Measurements from ENCODE around the gene AZU1. TPM values are rescaled to one million over a fixed set of nuclear protein-coding genes. Genes with fewer than 3 reads are reported as not detected.
"Not testable (repeated sequence)": the region's sequence is repeated elsewhere in the genome, so short reads cannot be mapped to it uniquely, and the experiment has no call there.

Gene AZU1
- total and polyA plus RNA-seq, 9 donors: 0.18 to 6.5 (median 2.2) TPM

DNA sequence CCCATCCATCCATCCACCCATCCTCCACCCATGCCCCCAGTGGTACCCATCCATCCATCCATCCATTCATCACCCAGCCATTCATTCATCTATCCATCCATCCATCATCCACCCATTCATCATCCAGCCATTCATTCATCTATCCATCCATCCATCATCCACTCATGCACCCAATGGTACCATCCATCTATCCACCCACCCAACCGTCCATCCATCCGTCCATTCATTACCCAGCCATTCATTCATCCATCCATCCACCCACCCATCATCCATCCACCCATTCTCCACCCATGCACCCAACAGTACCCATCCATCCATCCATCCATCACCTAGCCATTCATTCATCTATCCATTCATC lies 11.2 kb upstream of the AZU1 start:
- Histone ChIP-seq H3K27ac (ENCODE audit: low read length) (no peak overlapping the region), H3K36me3 (ENCODE audit: control insufficient read depth, insufficient read depth, low read length) (peaks cover 11% of the 10 kb centered on the region), H3K4me1 (ENCODE audit: control insufficient read depth, insufficient read depth, low read length) (no peaks in the 10 kb centered on the region), H3K27me3 (ENCODE audit: control insufficient read depth, insufficient read depth, low read length) (peaks cover 11% of the 10 kb centered on the region), H3K4me3 (ENCODE audit: low read length) (no peak overlapping the region), H3K9me3 (replicated peaks; ENCODE audit: control insufficient read depth, low read depth, low read length) (no peaks in the 10 kb centered on the region)
- no peak for DNase-seq
- 94% methylated on average over 2 of the region's 2 CpGs for WGBS (ENCODE audit: insufficient coverage)

- H3K27me3 ChIP-seq (ENCODE audit: control insufficient read depth, insufficient read depth, low read length): peaks cover 33% of the 10 kb centered on the region
- H3K9me3 ChIP-seq (replicated peaks; ENCODE audit: control insufficient read depth, low read depth, low read length); H3K27ac ChIP-seq (ENCODE audit: low read length); DNase-seq; H3K4me3 ChIP-seq (ENCODE audit: low read length); H3K36me3 ChIP-seq (ENCODE audit: control insufficient read depth, insufficient read depth, low read length); H3K4me1 ChIP-seq (ENCODE audit: control insufficient read depth, insufficient read depth, low read length): not testable (repeated sequence)
- 90% methylated on average over 2 of the region's 5 CpGs for WGBS (ENCODE audit: insufficient coverage)
These were observed 7.4 kb upstream of the AZU1 start for GRCh38 chr19:820212-820611.

DNA sequence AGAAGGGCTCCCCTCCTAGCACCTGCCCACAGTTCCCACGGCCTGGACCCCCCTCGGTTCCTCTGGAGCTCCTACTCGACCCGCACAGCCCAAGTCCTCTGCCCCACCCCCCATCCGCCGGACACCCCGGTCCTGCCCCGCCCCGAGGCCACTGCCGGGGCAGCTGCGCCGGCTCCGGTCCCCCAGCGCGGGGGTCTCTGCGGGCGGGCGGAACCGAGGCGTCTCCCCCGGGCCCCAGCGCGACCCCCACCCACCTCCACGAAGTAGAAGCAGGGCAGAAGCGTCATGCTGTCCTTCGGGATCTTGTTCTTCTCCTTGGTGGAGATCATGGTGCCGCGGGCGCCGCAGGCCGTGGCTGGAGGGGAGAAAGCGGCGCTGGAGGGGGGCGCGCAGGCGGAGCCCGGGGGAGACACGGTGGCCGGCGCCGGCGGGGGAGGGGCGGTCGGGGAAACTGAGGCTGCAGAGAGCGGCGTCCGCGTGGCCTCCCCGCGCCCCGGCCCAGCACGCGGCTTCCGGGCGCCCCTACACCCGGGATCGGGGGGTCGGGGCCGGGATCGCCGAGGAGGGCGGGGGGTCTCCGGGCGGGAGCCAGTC lies 6.3 kb upstream of the AZU1 start:
- no peaks in the 10 kb centered on the region for H3K9me3 ChIP-seq (replicated peaks; ENCODE audit: control insufficient read depth, low read depth, low read length)
- no peak overlapping the region for H3K4me3 ChIP-seq (ENCODE audit: low read length)
- no peaks in the 10 kb centered on the region for H3K4me1 ChIP-seq (ENCODE audit: control insufficient read depth, insufficient read depth, low read length)
- under 1% methylated on average over 60 of the region's 64 CpGs for WGBS (ENCODE audit: insufficient coverage)
- peaks cover 37% of the 10 kb centered on the region for H3K27me3 ChIP-seq (ENCODE audit: control insufficient read depth, insufficient read depth, low read length)
- no peaks in the 10 kb centered on the region for H3K36me3 ChIP-seq (ENCODE audit: control insufficient read depth, insufficient read depth, low read length)
- peak; percentile 15 for DNase-seq
- H3K27ac ChIP-seq (ENCODE audit: low read length): no peak overlapping the region

DNA sequence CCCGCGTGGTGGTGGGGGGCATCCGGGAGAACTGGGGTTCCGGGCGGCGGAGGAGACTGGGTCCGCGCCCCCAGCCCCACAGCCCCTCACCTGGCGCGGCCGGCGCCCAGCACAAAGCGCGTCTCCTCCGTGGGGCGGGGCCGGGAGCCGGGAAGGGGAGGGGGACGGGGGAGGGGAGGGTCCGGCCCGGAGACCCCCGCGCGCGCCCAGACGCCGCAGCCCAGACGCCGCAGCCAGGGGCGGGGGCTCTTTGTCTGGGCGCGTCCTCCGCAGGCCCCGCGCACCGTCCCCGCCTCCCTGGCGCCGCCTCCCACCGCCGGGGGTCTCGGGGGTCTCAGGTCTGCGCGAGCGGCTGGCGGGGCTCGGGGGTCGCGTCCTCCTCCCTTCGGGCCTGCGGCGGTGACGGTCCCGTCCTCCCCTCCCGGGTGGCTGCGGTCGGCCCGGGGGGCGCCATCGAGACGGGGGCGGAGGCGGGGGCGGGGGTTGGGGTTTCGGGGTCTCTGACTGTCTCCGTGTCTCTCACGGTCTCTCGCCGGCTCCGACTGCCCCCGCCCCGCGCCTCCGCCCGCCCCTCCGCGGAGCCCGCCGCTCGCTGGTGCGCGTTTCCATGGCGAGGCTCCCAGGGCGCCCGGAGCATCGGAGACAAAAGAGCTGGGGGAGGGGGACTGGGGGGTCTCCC lies 5.7 kb upstream of the AZU1 start, which contains the start of gene PLPPR3:
Gene PLPPR3, minus strand, starts transcription at position 131 of the 679 bp plus-strand sequence. CDS start 396 bp downstream, outside the sequence.
- no peaks in the 10 kb centered on the region for H3K9me3 ChIP-seq (replicated peaks; ENCODE audit: control insufficient read depth, low read depth, low read length)
- peak; percentile 11 for DNase-seq
- 0% methylated on average over 20 of the region's 86 CpGs for WGBS (ENCODE audit: insufficient coverage)
- no peak within 1 kb of the TSS for H3K4me3 ChIP-seq (ENCODE audit: low read length)
- no peak within 1 kb of the TSS for H3K27ac ChIP-seq (ENCODE audit: low read length)
- H3K27me3 ChIP-seq (ENCODE audit: control insufficient read depth, insufficient read depth, low read length): peaks cover 37% of the 10 kb centered on the region
- H3K4me1 ChIP-seq (ENCODE audit: control insufficient read depth, insufficient read depth, low read length): no peaks in the 10 kb centered on the region
- no peaks in the 10 kb centered on the region for H3K36me3 ChIP-seq (ENCODE audit: control insufficient read depth, insufficient read depth, low read length)

DNA sequence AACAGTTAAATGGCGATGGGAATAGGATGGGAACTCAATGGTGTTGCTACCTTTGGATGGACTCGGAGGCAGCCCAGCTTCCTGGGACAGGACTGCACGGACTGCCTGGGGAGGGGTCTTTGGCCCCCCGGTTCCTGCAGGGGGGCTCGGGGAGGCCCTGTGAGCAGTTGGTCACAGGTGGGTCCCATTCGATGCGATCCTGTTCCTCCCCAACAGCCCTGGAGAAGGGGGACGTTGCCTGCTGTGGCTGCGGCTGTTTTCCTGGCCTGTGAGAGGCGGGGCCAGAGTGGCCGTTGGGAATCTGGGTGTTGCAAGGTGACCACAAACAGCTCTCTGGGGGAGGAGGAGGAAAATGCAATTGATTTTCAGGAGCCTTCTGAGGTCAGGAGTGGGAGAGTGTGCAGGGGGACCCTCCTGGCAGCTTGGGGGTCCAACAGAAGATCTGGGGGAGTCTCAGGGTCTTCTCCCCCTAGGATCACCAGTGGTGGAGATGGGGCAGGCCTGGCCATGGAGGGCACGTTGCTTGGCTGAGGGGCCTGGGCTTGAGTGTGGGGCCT lies 4.0 kb upstream of the AZU1 start:
- Histone ChIP-seq H3K4me3 (ENCODE audit: low read length) (no peak overlapping the region), H3K27ac (ENCODE audit: low read length) (no peak overlapping the region), H3K4me1 (ENCODE audit: control insufficient read depth, insufficient read depth, low read length) (no peaks in the 10 kb centered on the region)

GRCh38 chr19:824885-825284 lies 2.8 kb upstream of the AZU1 start:
- 57% methylated on average over 13 of the region's 15 CpGs for WGBS (ENCODE audit: insufficient coverage)
- no peak overlapping the region for H3K4me3 ChIP-seq (ENCODE audit: low read length)
- H3K27ac ChIP-seq (ENCODE audit: low read length): no peak overlapping the region
- H3K9me3 ChIP-seq (replicated peaks; ENCODE audit: control insufficient read depth, low read depth, low read length): no peaks in the 10 kb centered on the region
- no peaks in the 10 kb centered on the region for H3K4me1 ChIP-seq (ENCODE audit: control insufficient read depth, insufficient read depth, low read length)
- no peaks in the 10 kb centered on the region for H3K36me3 ChIP-seq (ENCODE audit: control insufficient read depth, insufficient read depth, low read length)
- peaks cover 41% of the 10 kb centered on the region for H3K27me3 ChIP-seq (ENCODE audit: control insufficient read depth, insufficient read depth, low read length)
- DNase-seq: peak; percentile 15

More for the DNA sequence above, 4.0 kb upstream of the AZU1 start:
- 36% methylated on average over 7 of the region's 12 CpGs for WGBS (ENCODE audit: insufficient coverage)
- Histone ChIP-seq H3K9me3 (replicated peaks; ENCODE audit: control insufficient read depth, low read depth, low read length) (no peaks in the 10 kb centered on the region), H3K27me3 (ENCODE audit: control insufficient read depth, insufficient read depth, low read length) (peaks cover 37% of the 10 kb centered on the region), H3K36me3 (ENCODE audit: control insufficient read depth, insufficient read depth, low read length) (no peaks in the 10 kb centered on the region)
- no peak for DNase-seq

DNA sequence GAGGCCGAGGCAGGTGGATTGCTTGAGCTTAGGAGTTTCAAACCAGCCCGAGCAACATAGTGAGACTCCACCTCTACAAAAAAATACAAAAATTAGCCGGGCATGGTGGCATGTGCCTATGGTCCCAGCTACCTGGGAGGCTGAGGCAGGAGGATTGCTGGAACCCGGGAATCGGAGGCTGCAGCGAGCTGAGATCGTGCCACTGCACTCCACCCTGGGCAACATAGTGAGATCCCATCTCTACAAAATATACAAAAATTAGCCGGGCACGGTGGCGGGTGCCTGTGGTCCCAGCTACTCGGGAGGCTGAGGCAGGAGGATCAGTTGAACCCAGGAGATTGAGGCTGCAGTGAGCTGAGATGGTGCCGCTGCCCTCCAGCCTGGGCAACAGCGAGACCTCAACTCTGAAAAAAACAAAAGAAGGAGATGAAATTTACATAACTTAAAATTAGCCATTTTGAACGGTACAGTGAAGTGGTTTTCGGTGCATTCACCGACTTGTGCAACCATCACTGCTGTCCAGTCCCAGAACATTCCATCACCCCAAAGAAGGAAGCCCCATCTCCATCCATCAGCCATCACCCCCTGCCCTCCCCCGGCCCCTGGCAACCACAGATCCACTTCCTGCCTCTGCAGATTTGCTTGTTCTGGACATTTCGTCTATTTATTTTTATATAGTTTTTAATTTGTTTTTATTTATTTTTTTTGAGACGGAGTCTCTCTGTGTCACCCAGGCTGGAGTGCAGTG lies 1.6 kb upstream of the AZU1 start:
- DNase-seq: no peak
- Histone ChIP-seq H3K4me3 (ENCODE audit: low read length) (no peak overlapping the region), H3K27ac (ENCODE audit: low read length) (no peak overlapping the region), H3K4me1 (ENCODE audit: control insufficient read depth, insufficient read depth, low read length) (no peaks in the 10 kb centered on the region), H3K9me3 (replicated peaks; ENCODE audit: control insufficient read depth, low read depth, low read length) (no peaks in the 10 kb centered on the region), H3K36me3 (ENCODE audit: control insufficient read depth, insufficient read depth, low read length) (no peaks in the 10 kb centered on the region), H3K27me3 (ENCODE audit: control insufficient read depth, insufficient read depth, low read length) (peaks cover 40% of the 10 kb centered on the region)
- WGBS (ENCODE audit: insufficient coverage): 84% methylated on average over 9 of the region's 19 CpGs

- peaks cover 46% of the 10 kb centered on the region for H3K27me3 ChIP-seq (ENCODE audit: control insufficient read depth, insufficient read depth, low read length)
- no peak overlapping the region for H3K4me3 ChIP-seq (ENCODE audit: low read length)
- no peaks in the 10 kb centered on the region for H3K36me3 ChIP-seq (ENCODE audit: control insufficient read depth, insufficient read depth, low read length)
- no peaks in the 10 kb centered on the region for H3K4me1 ChIP-seq (ENCODE audit: control insufficient read depth, insufficient read depth, low read length)
- no peak overlapping the region for H3K27ac ChIP-seq (ENCODE audit: low read length)
- 83% methylated on average over 4 of the region's 11 CpGs for WGBS (ENCODE audit: insufficient coverage)
- no peaks in the 10 kb centered on the region for H3K9me3 ChIP-seq (replicated peaks; ENCODE audit: control insufficient read depth, low read depth, low read length)
- DNase-seq: peak; percentile 2
These were observed 325 bp upstream of the AZU1 start for GRCh38 chr19:827314-827709.

DNA sequence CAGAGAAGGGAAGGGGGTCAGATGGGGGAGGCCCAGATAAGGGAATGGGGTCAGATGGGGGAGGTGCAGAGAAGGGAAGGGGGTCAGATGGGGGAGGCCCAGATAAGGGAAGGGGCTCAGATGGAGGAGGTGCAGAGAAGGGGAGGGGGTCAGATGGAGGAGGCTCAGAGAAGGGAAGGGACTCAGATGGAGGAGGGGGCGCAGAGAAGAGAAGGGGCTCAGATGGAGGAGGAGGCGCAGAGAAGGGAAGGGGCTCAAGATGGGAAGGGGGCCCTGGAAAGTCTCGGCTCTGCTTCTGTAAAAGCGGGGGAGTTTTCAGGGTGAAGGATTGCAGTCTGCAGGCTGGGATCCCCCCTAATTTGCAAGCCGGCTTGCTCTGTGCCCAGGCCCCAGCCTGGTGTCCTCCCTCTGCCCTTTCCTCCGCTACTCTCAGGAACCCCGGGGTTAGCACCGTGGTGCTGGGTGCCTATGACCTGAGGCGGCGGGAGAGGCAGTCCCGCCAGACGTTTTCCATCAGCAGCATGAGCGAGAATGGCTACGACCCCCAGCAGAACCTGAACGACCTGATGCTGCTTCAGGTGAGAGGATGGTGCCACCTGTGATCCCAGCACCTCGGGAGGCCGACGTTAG lies 1.6 kb downstream of the AZU1 start:
- Histone ChIP-seq H3K27ac (ENCODE audit: low read length) (no peak overlapping the region), H3K4me3 (ENCODE audit: low read length) (no peak overlapping the region), H3K27me3 (ENCODE audit: control insufficient read depth, insufficient read depth, low read length) (peaks cover 34% of the 10 kb centered on the region), H3K4me1 (ENCODE audit: control insufficient read depth, insufficient read depth, low read length) (no peaks in the 10 kb centered on the region), H3K9me3 (replicated peaks; ENCODE audit: control insufficient read depth, low read depth, low read length) (no peaks in the 10 kb centered on the region), H3K36me3 (ENCODE audit: control insufficient read depth, insufficient read depth, low read length) (no peaks in the 10 kb centered on the region)
- WGBS (ENCODE audit: insufficient coverage): 72% methylated on average over 14 of the region's 18 CpGs
- no peak for DNase-seq
